GM12878 (cell line): Measurements from ENCODE around the gene SNED1. TPM values are rescaled to one million over a fixed set of nuclear protein-coding genes. Genes with fewer than 3 reads are reported as not detected.

Experiments used
- ATAC-seq: fragments of 200-7000 bp; cut with Tn5 transposase; 3 replicates; pipeline ENCODE4 v1.9.1; 2020; ENCODE audit warnings: mild to moderate bottlenecking, moderate library complexity
- BruUV-seq: library from RNA; stranded (reverse); fragments of 400-500 nt; replicated peaks from 2 replicates; lab custom pipeline; 2021; lab: Mats Ljungman, UMichigan
- CTCF ChIA-PET: fragments of 300-600 bp; sonication (Branson Sonifier 250); formaldehyde crosslinking; extraction: SDS; loops from one replicate; lab custom pipeline; 2021; ENCODE audit warnings: inconsistent platforms; lab: Yijun Ruan, JAX
- POLR2A ChIA-PET: fragments of 350-600 bp; formaldehyde crosslinking; extraction: SDS; loops from one replicate; lab custom pipeline; 2021; ENCODE audit warnings: inconsistent platforms; lab: Charles Lee
- RAD21 ChIA-PET: fragments of 300-600 bp; sonication (Branson Sonifier 250); formaldehyde crosslinking; loops from one replicate; lab custom pipeline; 2023; ENCODE audit warnings: antibody characterized with exemption; ENCODE audit not compliant: unreplicated experiment; lab: Charles Lee
- SMC1A ChIA-PET: fragments of 300-600 bp; sonication (Branson Sonifier 250); formaldehyde crosslinking; loops from one replicate; lab custom pipeline; 2023; ENCODE audit not compliant: unreplicated experiment, uncharacterized antibody; lab: Charles Lee
- DNase-seq: peaks from one replicate; pipeline ENCODE4 v3.0.0-alpha.2; 2011; ENCODE audit warnings: low read depth, low spot score
- FAIRE-seq: peaks from 3 replicates; lab custom pipeline; 2011; peaks lifted over from hg19 to GRCh38; lab: Jason Lieb, UNC
- H2AFZ ChIP-seq: 2 replicates; pipeline ENCODE4 v1.6.0; 2011; ENCODE audit warnings: low read depth, low read length, control low read depth; ENCODE audit not compliant: control insufficient read depth
- H3K27ac ChIP-seq: 2 replicates; pipeline ENCODE4 v1.5.1; 2011; ENCODE audit warnings: control low read depth; ENCODE audit not compliant: control insufficient read depth, insufficient read depth
- H3K27me3 ChIP-seq, 2 experiments: replicated peaks in 1 of 2; 2 replicates each; pipeline versions ENCODE4 v1.6.0 to v1.6.1; 2011; ENCODE audit warnings: low read length in 1 of 2; ENCODE audit not compliant: control insufficient read depth in 2 of 2, insufficient read depth in 2 of 2
- H3K36me3 ChIP-seq, 2 experiments: 2 replicates each; pipeline ENCODE4 v1.5.1; 2011; ENCODE audit warnings: low read length in 1 of 2; ENCODE audit not compliant: control insufficient read depth in 2 of 2, insufficient read depth in 2 of 2
- H3K4me1 ChIP-seq: 2 replicates; pipeline ENCODE4 v1.6.1; 2011; ENCODE audit warnings: mild to moderate bottlenecking, low read length, moderate library complexity, mixed read lengths; ENCODE audit not compliant: control insufficient read depth, insufficient read depth
- H3K4me2 ChIP-seq: 2 replicates; pipeline ENCODE4 v1.6.0; 2011; ENCODE audit warnings: control low read depth; ENCODE audit not compliant: control insufficient read depth, insufficient read depth
- H3K4me3 ChIP-seq: fragments of 200-600 bp; sonication (generic); 2 replicates; pipeline ENCODE4 v1.5.1; 2016
- H3K79me2 ChIP-seq: 2 replicates; pipeline ENCODE4 v1.6.0; 2011; ENCODE audit warnings: low read length; ENCODE audit not compliant: control insufficient read depth, insufficient read depth
- H3K9ac ChIP-seq: 2 replicates; pipeline ENCODE4 v1.8.0; 2011; ENCODE audit warnings: low read length, control low read depth, mixed read lengths; ENCODE audit not compliant: control insufficient read depth, insufficient read depth
- H3K9me3 ChIP-seq: replicated peaks from 3 replicates; pipeline ENCODE4 v1.5.1; 2011; ENCODE audit warnings: mild to moderate bottlenecking, low read length; ENCODE audit not compliant: control insufficient read depth, insufficient read depth
- H4K20me1 ChIP-seq: 2 replicates; pipeline ENCODE4 v1.6.0; 2011; ENCODE audit not compliant: control insufficient read depth, insufficient read depth
- CREB1 ChIP-seq: IDR thresholded peaks from 2 replicates; pipeline ENCODE4 v1.6.1; 2012; ENCODE audit warnings: low read depth, mild to moderate bottlenecking, inconsistent platforms
- EP300 ChIP-seq, 2 experiments: fragments of 150-350 bp in 1 of 2; IDR thresholded peaks; 2 replicates each; pipeline ENCODE4 v1.6.1; 2011 to 2012; ENCODE audit warnings: low read depth in 2 of 2, low read length in 2 of 2, borderline replicate concordance in 1 of 2, improper control_type of control experiment in 1 of 2, inconsistent platforms in 1 of 2; ENCODE audit not compliant: control insufficient read depth in 1 of 2
- GABPA ChIP-seq: IDR thresholded peaks from 2 replicates; pipeline ENCODE4 v1.6.1; 2014; ENCODE audit warnings: antibody characterized with exemption, low read depth, mild to moderate bottlenecking, inconsistent platforms
- GATAD2B ChIP-seq: fragments of 450-650 bp; conservative IDR thresholded peaks from 2 replicates; pipeline ENCODE4 v1.6.1; 2017; ENCODE audit warnings: low read depth, mild to moderate bottlenecking, moderate library complexity
- IKZF2 ChIP-seq, 2 experiments: fragments of 450-650 bp; IDR thresholded peaks; 2 replicates each; pipeline ENCODE4 v1.6.1; 2017; ENCODE audit warnings: mild to moderate bottlenecking in 2 of 2, moderate library complexity in 2 of 2
- MEF2B ChIP-seq: fragments of 450-650 bp; IDR thresholded peaks from 2 replicates; pipeline ENCODE4 v1.6.1; 2018; ENCODE audit warnings: mild to moderate bottlenecking, moderate library complexity; ENCODE audit not compliant: partially characterized antibody, poor library complexity, severe bottlenecking
- POLR2A ChIP-seq: IDR thresholded peaks from 2 replicates; pipeline ENCODE4 v1.6.1; 2011; ENCODE audit warnings: low read depth, mild to moderate bottlenecking, low read length
- POU2F2 ChIP-seq: IDR thresholded peaks from 3 replicates; pipeline ENCODE4 v1.6.1; 2011; ENCODE audit warnings: low read depth, mild to moderate bottlenecking, low read length, borderline replicate concordance
- RELB ChIP-seq: fragments of 450-650 bp; IDR thresholded peaks from 2 replicates; pipeline ENCODE4 v1.6.1; 2017; ENCODE audit warnings: low read depth, mild to moderate bottlenecking, moderate library complexity
- RUNX3 ChIP-seq: IDR thresholded peaks from 2 replicates; pipeline ENCODE4 v1.6.1; 2012; ENCODE audit warnings: low read length, inconsistent platforms
- SIN3A ChIP-seq: IDR thresholded peaks from 2 replicates; pipeline ENCODE4 v1.6.1; 2012; ENCODE audit warnings: low read depth, low read length, improper control_type of control experiment
- ZBTB40 ChIP-seq: fragments of 450-650 bp; IDR thresholded peaks from 2 replicates; pipeline ENCODE4 v1.6.1; 2016; ENCODE audit warnings: mild to moderate bottlenecking, moderate library complexity, borderline replicate concordance
- ZNF592 ChIP-seq: fragments of 450-650 bp; IDR thresholded peaks from 2 replicates; pipeline ENCODE4 v1.6.1; 2017; ENCODE audit warnings: mild to moderate bottlenecking, moderate library complexity
- WGBS: methylation state at CpG from one replicate; pipeline ENCODE4 v1.1.6; 2016; ENCODE audit warnings: low lambda C conversion rate; ENCODE audit not compliant: insufficient replicate concordance, insufficient coverage; ENCODE audit errors: missing lambda C conversion rate; 5-methylcytosine and 5-hydroxymethylcytosine counted together
- in situ Hi-C: fragments of 300-500 bp; cut with MboI; formaldehyde crosslinking; loops from 9 replicates; pipeline ENCODE4 v1.14.3; 2018; ENCODE audit warnings: mixed read lengths
- intact Hi-C: fragments of 100-400 bp; cut with micrococcal nuclease; formaldehyde crosslinking; loops from one replicate; pipeline ENCODE4 v1.14.2; 2022; ENCODE audit not compliant: unreplicated experiment
- polyA plus RNA-seq, 11 experiments: library from polyadenylated mRNA; depleted of rRNA in 4 of 11; unstranded in 6 of 11; stranded (reverse) in 5 of 11; fragments of >200 nt; fragmentation: Nextera tagmentation in 4 of 11; fragmentation: Illumina TruSeq in 1 of 11; extraction: Ambion mirVana in 4 of 11; extraction: Trizol in 1 of 11; gene quantifications; 1 replicate in 1 of 11; 2 replicates in 10 of 11; pipeline versions ENCODE4 v1.2.1 to v1.2.3, GENCODE V29; 2011 to 2016; ENCODE audit warnings: inconsistent platforms in 2 of 11, missing spikeins in 2 of 11, low read depth in 1 of 11
- total RNA-seq, 4 experiments: library from RNA; depleted of rRNA in 3 of 4; stranded (reverse); fragments of >200 nt in 3 of 4; fragmentation: Illumina TruSeq in 1 of 4; extraction: Trizol in 1 of 4; gene quantifications; 2 replicates each; pipeline versions ENCODE4 v1.2.1 to v1.2.3, GENCODE V29; 2013 to 2021

Gene SNED1
- total and polyA plus RNA-seq, 10 of the 15 experiments (the other 5 are each of a cell fraction or from before 2014, with no cell fraction given), result 0.05 to 8.4 (median 3.0) TPM

DNA sequence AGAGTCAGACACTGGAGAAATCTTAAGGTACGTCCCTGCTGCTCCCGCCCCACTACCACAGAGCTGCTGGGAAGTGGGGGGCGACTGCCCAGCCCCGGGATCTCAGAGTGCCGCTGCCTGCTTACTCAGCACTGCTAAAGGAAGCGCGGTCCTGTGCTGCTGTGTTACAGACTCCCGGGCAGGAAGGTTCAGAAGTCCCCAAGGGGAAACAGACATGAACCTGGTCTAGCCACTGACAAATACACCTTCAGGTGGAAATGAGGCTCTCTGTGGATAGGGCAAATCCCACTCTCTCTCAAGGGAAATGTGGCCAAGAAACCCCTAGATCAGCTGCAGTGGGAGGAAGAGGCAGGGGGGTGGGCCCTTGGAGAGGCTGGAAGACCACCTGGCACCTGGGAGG lies 90.0 kb downstream of the SNED1 start:
- ATAC-seq (peak; percentile 63), FAIRE-seq (peak; percentile 61), DNase-seq (no peak)
- POLR2A ChIA-PET, result interaction anchor here (0.7 to 3.4 kb wide), 5 partner anchors 12 to 85 kb away, joined by 4 to 22 read pairs (median 4); partner anchors contain the start of genes MTERF4, PASK and PPP1R7
- peaks cover 19% of the 10 kb centered on the region for H3K4me1 ChIP-seq
- 10% methylated on average over 8 of the region's 8 CpGs for WGBS
- RAD21 ChIA-PET, result interaction anchor here (0.9 to 1.7 kb wide), 10 partner anchors 10 to 62 kb away, joined by 3 to 13 read pairs (median 4); partner anchors contain the start of genes PASK and PPP1R7
- no peaks in the 10 kb centered on the region for H4K20me1 ChIP-seq
- peaks cover 13 to 28% of the 10 kb centered on the region in 2 experiments for H3K36me3 ChIP-seq
- H3K9ac ChIP-seq, result peak overlapping the region; percentile 69
- SMC1A ChIA-PET, result interaction anchor here (0.6 to 2.0 kb wide), 12 partner anchors 7 to 174 kb away, joined by 3 to 12 read pairs (median 3); partner anchors contain the start of genes PASK and PPP1R7
- H2AFZ ChIP-seq, result peak overlapping the region; percentile 19; the same call in 1 of the 2 replicates
- intact Hi-C loops, result loop anchor here (1.0 to 10.0 kb wide), 2 partner anchors 9 to 56 kb away; partner anchors contain the start of gene PASK
- in situ Hi-C loops, result no loop called here
- no peaks in the 10 kb centered on the region for H3K27me3 ChIP-seq
- CTCF ChIA-PET, result interaction anchor here (0.8 to 2.0 kb wide), 7 partner anchors 10 to 790 kb away, joined by 3 to 7 read pairs (median 3); partner anchors contain the start of genes MTERF4 and PPP1R7
- H3K4me2 ChIP-seq, result peak overlapping the region; percentile 60
- no peaks in the 10 kb centered on the region; the same call in 2 of the 3 replicates for H3K9me3 ChIP-seq
- no peaks in the 10 kb centered on the region; the same call in none of the 2 replicates for H3K79me2 ChIP-seq
- BruUV-seq, result TSS peak; percentile 97
- H3K27ac ChIP-seq, result peak overlapping the region; percentile 88
- H3K4me3 ChIP-seq, result no peak overlapping the region
- TF ChIP-seq ZBTB40 (no peak), IKZF2 (IDR thresholded peaks at IDR 0.05) (0 out of 4 replicates have a peak, but pooled peaks of 1 of the 2 experiments have one; percentile 5), EP300 (IDR thresholded peaks at IDR 0.05; ENCODE audit: borderline replicate concordance in 1 of 2, control insufficient read depth in 1 of 2, low read depth in 2 of 2, low read length in 2 of 2) (peak in 1 of 2 experiments; percentile 61; a peak in 2 of 4 replicates), RELB (peak; percentile 14; the same call in 1 of the 2 replicates), MEF2B (peak; percentile 87), GATAD2B (0 out of 2 replicates have a peak, but pooled peaks have one; percentile 8), GABPA (0 out of 2 replicates have a peak, but pooled peaks have one; percentile 24), CREB1 (no peak), ZNF592 (no peak), POU2F2 (peak; percentile 24; the same call in 1 of the 3 replicates), SIN3A (no peak), POLR2A (peak; percentile 45), RUNX3 (peak; percentile 23; the same call in 1 of the 2 replicates)
